Prostate gland (tissue), 2 donors: ENCODE data around the gene FNBP1L. TPM values are rescaled to one million over a fixed set of nuclear protein-coding genes. Genes with fewer than 3 reads are reported as not detected.
"Not testable (repeated sequence)": the region's sequence is repeated elsewhere in the genome, so short reads cannot be mapped to it uniquely, and the experiment has no call there.

ENCODE experiments used
- DNase-seq: peaks from one replicate; pipeline ENCODE4 v3.0.0-alpha.2; 2019; ENCODE audit warnings: low spot score
- H3K27ac ChIP-seq, 2 donors: fragments of 200-600 bp; sonication (generic); 2 replicates each; pipeline ENCODE4 v1.5.1; 2017 to 2019
- H3K27me3 ChIP-seq: fragments of 200-600 bp; sonication (generic); replicated peaks from 2 replicates; pipeline ENCODE4 v1.5.1; 2019; ENCODE audit not compliant: insufficient read depth
- H3K36me3 ChIP-seq, 2 donors: fragments of 200-600 bp; sonication (generic); 1 replicate in 1 of 2; 2 replicates in 1 of 2; pipeline versions ENCODE4 v1.5.1 to v1.8.1; 2017 to 2019
- H3K4me1 ChIP-seq: fragments of 200-600 bp; sonication (generic); replicated peaks from 2 replicates; pipeline ENCODE4 v1.5.1; 2019
- H3K4me3 ChIP-seq, 2 donors: fragments of 200-600 bp; sonication (generic); 2 replicates each; pipeline ENCODE4 v1.5.1; 2017 to 2019
- H3K9me3 ChIP-seq: fragments of 200-600 bp; sonication (generic); 2 replicates; pipeline ENCODE4 v1.5.1; 2017
- POLR2A ChIP-seq: fragments of 450-650 bp; IDR thresholded peaks from one replicate; pipeline ENCODE4 v1.6.1; 2016; ENCODE audit warnings: antibody characterized with exemption, mild to moderate bottlenecking
- POLR2AphosphoS5 ChIP-seq: sonication (generic); formaldehyde crosslinking; IDR thresholded peaks from one replicate; pipeline ENCODE4 v1.6.1; 2017; ENCODE audit warnings: antibody characterized with exemption
- WGBS: methylation state at CpG from one replicate; pipeline ENCODE4 v1.1.5; 2018; 5-methylcytosine and 5-hydroxymethylcytosine counted together
- intact Hi-C: fragments of 100-400 bp; cut with DNase I; formaldehyde crosslinking; loops from one replicate; pipeline ENCODE4 v1.14.2; 2022
- total RNA-seq, 2 donors: library from RNA; depleted of rRNA; stranded (reverse); fragments of >200 nt; gene quantifications; one replicate each; pipeline ENCODE4 v1.1.0, GENCODE V29; 2016
- TF ChIP-seq, protein P1 (sequence below), 4 experiments: fragments of 200-600 bp in 2 of 4; fragments of 450-650 bp in 2 of 4; sonication (generic) in 2 of 4; IDR thresholded peaks; 1 replicate in 3 of 4; 2 replicates in 1 of 4; pipeline ENCODE4 v1.5.1; 2016 to 2019; ENCODE audit warnings: antibody characterized with exemption in 4 of 4, mild to moderate bottlenecking in 2 of 4, moderate library complexity in 2 of 4

The FNBP1L gene
- total RNA-seq, 2 donors from 2014 or later, result 41.1 to 49.7 TPM

DNA sequence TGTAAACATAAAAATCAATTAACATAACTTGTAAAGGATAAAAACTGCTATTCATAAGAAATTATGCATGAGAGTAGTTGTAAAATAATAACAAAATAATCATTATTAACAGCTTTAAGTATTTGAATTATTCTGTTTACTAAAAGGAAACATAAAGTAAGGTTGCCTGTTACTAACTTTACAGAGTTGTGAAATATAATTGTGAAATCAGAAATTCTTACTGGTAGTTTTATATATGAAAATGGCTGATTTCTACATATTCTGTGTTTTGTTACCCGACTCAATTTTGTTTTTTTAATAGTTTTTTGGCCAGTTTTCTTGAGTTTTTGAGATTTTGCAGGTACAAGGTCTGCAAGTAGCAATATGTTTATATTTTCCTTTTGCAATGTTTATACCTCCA is 27.8 kb downstream of the FNBP1L start:
- intact Hi-C loops, result no loop called here
- H3K4me3 ChIP-seq, result no peak overlapping the region
- WGBS, result 91% methylated on average over 1 of the region's 1 CpG

DNA sequence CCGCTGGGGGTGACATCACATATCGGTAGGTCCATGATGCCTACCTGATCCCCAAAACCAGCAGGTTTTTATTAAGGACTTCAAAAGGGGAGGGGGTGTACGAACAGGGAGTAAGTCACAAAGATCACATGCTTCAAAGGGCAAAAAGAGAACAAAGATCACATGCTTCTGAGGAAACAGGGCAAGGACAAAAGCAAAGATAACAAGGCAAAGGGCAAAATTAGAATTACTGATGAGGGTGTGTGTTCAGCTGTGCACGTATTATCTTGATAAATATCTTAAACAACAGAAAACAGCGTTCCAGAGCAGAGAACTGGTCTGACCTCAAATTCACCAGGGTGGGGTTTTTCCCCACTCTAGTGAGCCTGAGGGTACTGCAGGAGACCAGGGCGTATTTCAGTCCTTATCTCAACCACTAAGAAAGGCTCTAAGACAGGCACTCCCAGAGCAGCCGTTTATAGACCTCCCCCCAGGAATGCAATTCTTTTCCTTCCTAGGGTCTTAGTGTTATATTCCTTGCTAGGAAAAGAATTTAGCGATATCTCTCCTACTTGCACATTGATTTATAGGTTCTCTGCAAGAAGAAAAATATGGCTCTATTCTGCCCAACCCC is 31.3 kb downstream of the FNBP1L start:
- H3K9me3 ChIP-seq, H3K36me3 ChIP-seq, intact Hi-C loops, H3K4me1 ChIP-seq, DNase-seq, H3K27ac ChIP-seq, H3K27me3 ChIP-seq, H3K4me3 ChIP-seq: not testable (repeated sequence)
- 86% methylated on average over 8 of the region's 8 CpGs for WGBS

More for the DNA sequence above, 27.8 kb downstream of the FNBP1L start:
- no peak for DNase-seq
- Histone ChIP-seq H3K27me3 (no peaks in the 10 kb centered on the region), H3K4me1 (peaks cover 2% of the 10 kb centered on the region), H3K9me3 (no peaks in the 10 kb centered on the region), H3K36me3 (no peaks in the 10 kb centered on the region), H3K27ac (no peak overlapping the region)
- TF ChIP-seq POLR2AphosphoS5 (no peak), POLR2A (no peak)
- TF ChIP-seq, protein P1, sequence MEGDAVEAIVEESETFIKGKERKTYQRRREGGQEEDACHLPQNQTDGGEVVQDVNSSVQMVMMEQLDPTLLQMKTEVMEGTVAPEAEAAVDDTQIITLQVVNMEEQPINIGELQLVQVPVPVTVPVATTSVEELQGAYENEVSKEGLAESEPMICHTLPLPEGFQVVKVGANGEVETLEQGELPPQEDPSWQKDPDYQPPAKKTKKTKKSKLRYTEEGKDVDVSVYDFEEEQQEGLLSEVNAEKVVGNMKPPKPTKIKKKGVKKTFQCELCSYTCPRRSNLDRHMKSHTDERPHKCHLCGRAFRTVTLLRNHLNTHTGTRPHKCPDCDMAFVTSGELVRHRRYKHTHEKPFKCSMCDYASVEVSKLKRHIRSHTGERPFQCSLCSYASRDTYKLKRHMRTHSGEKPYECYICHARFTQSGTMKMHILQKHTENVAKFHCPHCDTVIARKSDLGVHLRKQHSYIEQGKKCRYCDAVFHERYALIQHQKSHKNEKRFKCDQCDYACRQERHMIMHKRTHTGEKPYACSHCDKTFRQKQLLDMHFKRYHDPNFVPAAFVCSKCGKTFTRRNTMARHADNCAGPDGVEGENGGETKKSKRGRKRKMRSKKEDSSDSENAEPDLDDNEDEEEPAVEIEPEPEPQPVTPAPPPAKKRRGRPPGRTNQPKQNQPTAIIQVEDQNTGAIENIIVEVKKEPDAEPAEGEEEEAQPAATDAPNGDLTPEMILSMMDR (IDR thresholded peaks at IDR 0.05), result no peak

DNA sequence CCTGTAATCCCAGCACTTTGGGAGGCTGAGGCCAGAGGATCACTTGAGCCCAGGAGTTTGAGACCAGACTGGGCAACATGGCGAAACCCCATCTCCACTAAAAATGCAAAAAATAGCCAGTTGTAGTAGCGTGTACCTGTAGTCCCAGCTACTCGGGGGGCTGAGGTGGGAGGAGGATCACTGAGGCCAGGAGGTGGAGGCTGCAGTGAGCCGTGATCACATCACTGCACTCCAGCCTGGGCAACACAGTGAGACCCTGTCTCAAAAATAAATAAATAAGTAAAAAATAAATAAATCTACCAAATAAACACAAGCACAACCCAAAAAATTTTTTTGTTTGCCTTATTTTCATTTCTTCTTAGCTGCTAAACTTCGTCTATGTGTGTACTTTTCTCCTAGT is 34.0 kb downstream of the FNBP1L start:
- intact Hi-C loops, H3K36me3 ChIP-seq, H3K27ac ChIP-seq, H3K9me3 ChIP-seq, H3K4me1 ChIP-seq, H3K27me3 ChIP-seq, H3K4me3 ChIP-seq, DNase-seq: not testable (repeated sequence)
- WGBS, result 91% methylated on average over 5 of the region's 5 CpGs

DNA sequence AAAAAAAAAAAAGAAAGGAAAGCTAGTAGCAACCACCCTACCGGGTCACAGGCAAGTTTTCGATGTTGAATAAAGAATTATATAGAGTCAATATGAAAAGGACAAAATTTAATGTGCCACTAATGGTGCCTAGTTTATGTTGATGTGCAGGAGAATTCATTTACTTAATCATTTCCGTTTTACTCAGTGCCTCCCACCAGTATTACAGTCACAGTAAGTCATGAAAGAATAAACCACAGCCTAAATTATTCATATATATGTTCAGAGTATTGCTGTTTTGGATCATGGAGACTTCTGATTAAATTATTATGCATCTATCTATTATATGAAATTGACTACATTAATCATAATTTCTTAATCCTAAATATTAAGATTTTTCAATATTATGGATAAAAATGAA is 35.3 kb downstream of the FNBP1L start:
- 88% methylated on average over 3 of the region's 3 CpGs for WGBS
- no peak overlapping the region for H3K27ac ChIP-seq

DNA sequence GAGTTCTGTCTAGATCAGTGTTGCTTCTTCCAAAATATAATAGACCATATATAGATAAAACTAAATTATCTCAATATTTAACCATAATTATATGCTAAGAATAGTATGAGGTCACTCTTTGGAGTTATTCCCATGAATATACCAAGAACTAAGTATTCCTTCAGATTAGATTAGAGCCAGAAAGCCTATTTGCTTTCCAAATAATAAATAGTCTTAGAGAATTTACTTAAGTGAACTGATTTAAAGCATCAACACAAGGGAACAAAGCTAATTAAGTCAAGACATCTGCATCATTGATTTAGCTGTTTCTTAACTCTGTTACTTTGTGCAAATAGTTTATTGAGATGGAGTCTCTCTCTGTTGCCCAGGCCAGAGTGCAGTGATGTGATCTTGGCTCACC is 35.7 kb downstream of the FNBP1L start:
- intact Hi-C loops, result no loop called here
- Histone ChIP-seq H3K4me1 (no peaks in the 10 kb centered on the region), H3K36me3 (no peaks in the 10 kb centered on the region), H3K9me3 (no peaks in the 10 kb centered on the region), H3K27ac (no peak overlapping the region), H3K27me3 (no peaks in the 10 kb centered on the region), H3K4me3 (no peak overlapping the region)
- no peak for DNase-seq
- TF ChIP-seq POLR2A (no peak), POLR2AphosphoS5 (no peak)
- TF ChIP-seq, protein P1 (IDR thresholded peaks at IDR 0.05), result no peak

More for the DNA sequence above, 35.3 kb downstream of the FNBP1L start:
- DNase-seq, result no peak
- Histone ChIP-seq H3K36me3 (no peaks in the 10 kb centered on the region), H3K9me3 (no peaks in the 10 kb centered on the region), H3K27me3 (no peaks in the 10 kb centered on the region), H3K4me1 (no peaks in the 10 kb centered on the region), H3K4me3 (no peak overlapping the region)
- no peak for TF ChIP-seq POLR2AphosphoS5
- TF ChIP-seq POLR2A, result no peak
- TF ChIP-seq, protein P1 (IDR thresholded peaks at IDR 0.05), result no peak
- intact Hi-C loops, result no loop called here

DNA sequence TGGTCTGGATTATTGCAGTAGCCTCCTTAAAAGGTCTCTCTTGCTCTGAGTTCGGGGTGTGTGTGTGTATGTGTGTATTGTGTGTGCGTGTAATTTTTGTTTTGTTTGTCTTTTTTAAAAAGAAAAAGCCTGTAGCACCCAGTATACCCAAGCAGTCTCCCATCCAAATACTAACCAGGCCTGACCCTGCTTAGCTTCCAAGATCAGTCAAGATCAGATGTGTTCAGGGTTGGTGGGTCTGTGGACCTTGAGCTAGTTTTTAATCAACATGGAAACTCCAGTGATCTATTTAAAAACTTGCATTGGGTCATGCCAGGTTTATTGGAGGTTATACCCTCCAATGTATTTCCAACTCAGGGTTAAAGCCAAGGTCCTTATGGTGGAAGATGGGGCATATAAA is 40.3 kb downstream of the FNBP1L start:
- no peak overlapping the region for H3K27ac ChIP-seq
- DNase-seq, result no peak

More for the DNA sequence above, 40.3 kb downstream of the FNBP1L start:
- 96% methylated on average over 2 of the region's 2 CpGs for WGBS
- no peaks in the 10 kb centered on the region for H3K4me1 ChIP-seq
- no peak overlapping the region for H3K4me3 ChIP-seq
- H3K27me3 ChIP-seq, result no peaks in the 10 kb centered on the region
- H3K36me3 ChIP-seq, result no peaks in the 10 kb centered on the region
- intact Hi-C loops, result no loop called here
- TF ChIP-seq, protein P1 (IDR thresholded peaks at IDR 0.05), result no peak
- no peak for TF ChIP-seq POLR2A
- no peaks in the 10 kb centered on the region for H3K9me3 ChIP-seq
